ENCODE measurements around the gene RAB3IL1.

RAB3IL1 gene

GRCh38 chr11:61869708-61870451 lies 47.5 kb downstream of the RAB3IL1 start:
- TF ChIP-seq GATA3 (IDR thresholded peaks at IDR 0.05; ENCODE audit: low read depth, low read length) (no peak), GATA2 (IDR thresholded peaks at IDR 0.05; ENCODE audit: low read depth, low read length) (no peak)

- no peak for TF ChIP-seq GATA3 (IDR thresholded peaks at IDR 0.05; ENCODE audit: low read depth, low read length)
- no peak for TF ChIP-seq GATA2 (IDR thresholded peaks at IDR 0.05; ENCODE audit: low read depth, low read length)
These were observed 48.0 kb downstream of the RAB3IL1 start for GRCh38 chr11:61869429-61869707.

GRCh38 chr11:61868571-61869428 lies 48.6 kb downstream of the RAB3IL1 start:
- no peak for TF ChIP-seq GATA2 (IDR thresholded peaks at IDR 0.05; ENCODE audit: low read depth, low read length)
- no peak for TF ChIP-seq GATA3 (IDR thresholded peaks at IDR 0.05; ENCODE audit: low read depth, low read length)

GRCh38 chr11:61866958-61867343 lies 50.4 kb downstream of the RAB3IL1 start:
- no peak for TF ChIP-seq GATA2 (IDR thresholded peaks at IDR 0.05; ENCODE audit: low read depth, low read length)
- TF ChIP-seq GATA3 (IDR thresholded peaks at IDR 0.05; ENCODE audit: low read depth, low read length), result no peak

GRCh38 chr11:61866231-61866957 lies 51.0 kb downstream of the RAB3IL1 start:
- TF ChIP-seq GATA2 (IDR thresholded peaks at IDR 0.05; ENCODE audit: low read depth, low read length), result no peak
- no peak for TF ChIP-seq GATA3 (IDR thresholded peaks at IDR 0.05; ENCODE audit: low read depth, low read length)

GRCh38 chr11:61864814-61865775 lies 52.3 kb downstream of the RAB3IL1 start:
- TF ChIP-seq GATA3 (IDR thresholded peaks at IDR 0.05; ENCODE audit: low read depth, low read length) (no peak), GATA2 (IDR thresholded peaks at IDR 0.05; ENCODE audit: low read depth, low read length) (no peak)

GRCh38 chr11:61863548-61864081 lies 53.8 kb downstream of the RAB3IL1 start:
- TF ChIP-seq GATA3 (IDR thresholded peaks at IDR 0.05; ENCODE audit: low read depth, low read length), result no peak
- no peak for TF ChIP-seq GATA2 (IDR thresholded peaks at IDR 0.05; ENCODE audit: low read depth, low read length)

GRCh38 chr11:61862714-61863547 lies 54.4 kb downstream of the RAB3IL1 start:
- TF ChIP-seq GATA2 (IDR thresholded peaks at IDR 0.05; ENCODE audit: low read depth, low read length) (no peak), GATA3 (IDR thresholded peaks at IDR 0.05; ENCODE audit: low read depth, low read length) (no peak)

GRCh38 chr11:61861634-61862033 lies 55.7 kb downstream of the RAB3IL1 start:
- TF ChIP-seq GATA2 (IDR thresholded peaks at IDR 0.05; ENCODE audit: low read depth, low read length) (no peak), GATA3 (IDR thresholded peaks at IDR 0.05; ENCODE audit: low read depth, low read length) (no peak)

- TF ChIP-seq GATA3 (IDR thresholded peaks at IDR 0.05; ENCODE audit: low read depth, low read length), result no peak
- TF ChIP-seq GATA2 (IDR thresholded peaks at IDR 0.05; ENCODE audit: low read depth, low read length), result no peak
These were observed 57.1 kb downstream of the RAB3IL1 start for GRCh38 chr11:61860054-61860903.

GRCh38 chr11:61855939-61856680 lies 61.3 kb downstream of the RAB3IL1 start:
- TF ChIP-seq GATA3 (IDR thresholded peaks at IDR 0.05; ENCODE audit: low read depth, low read length) (no peak), GATA2 (IDR thresholded peaks at IDR 0.05; ENCODE audit: low read depth, low read length) (no peak)
